Panc1 (cell line): ENCODE measurements around the gene BCCIP.

Source experiments
- CTCF ChIP-seq: fragments of 450-650 bp; IDR thresholded peaks from 2 replicates; pipeline ENCODE4 v1.5.1; 2017; ENCODE audit warnings: mild to moderate bottlenecking
- POLR2AphosphoS5 ChIP-seq: IDR thresholded peaks from 2 replicates; pipeline ENCODE4 v1.6.1; 2012; ENCODE audit warnings: mild to moderate bottlenecking, low read depth, low read length, moderate library complexity
- REST ChIP-seq, 2 experiments: IDR thresholded peaks; 2 replicates each; pipeline ENCODE4 v1.6.1; 2011 to 2012; ENCODE audit warnings: low read depth in 2 of 2, control low read depth in 1 of 2, low read length in 1 of 2, mild to moderate bottlenecking in 1 of 2, moderate library complexity in 1 of 2; ENCODE audit not compliant: insufficient read depth in 1 of 2
- SIN3A ChIP-seq: IDR thresholded peaks from 2 replicates; pipeline ENCODE4 v1.6.1; 2012; ENCODE audit warnings: low read depth, mild to moderate bottlenecking, low read length, moderate library complexity, borderline replicate concordance; ENCODE audit not compliant: insufficient read depth
- TCF7L2 ChIP-seq: IDR thresholded peaks from 2 replicates; pipeline ENCODE4 v1.6.1; 2011; ENCODE audit warnings: mild to moderate bottlenecking, low read depth, low read length, inconsistent platforms

- TF ChIP-seq REST (IDR thresholded peaks at IDR 0.05; ENCODE audit: insufficient read depth in 1 of 2, low read depth in 2 of 2, low read length in 1 of 2) (no peak), POLR2AphosphoS5 (no peak), CTCF (no peak), TCF7L2 (no peak), SIN3A (no peak)
Measured at GRCh38 chr10:125783957-125784356, 39.4 kb upstream of the BCCIP start.
